K562 (cell line): ENCODE results near the gene ERP29.

ENCODE experiments used
- EZH2 ChIP-seq: IDR thresholded peaks from 2 replicates; pipeline ENCODE4 v1.6.1; 2012; ENCODE audit warnings: low read depth, mild to moderate bottlenecking, inconsistent platforms, low read length, borderline replicate concordance
- IRF2 ChIP-seq: sonication (generic); formaldehyde crosslinking; IDR thresholded peaks from 2 replicates; pipeline ENCODE4 v1.8.1; 2022; ENCODE audit warnings: mild to moderate bottlenecking, missing genetic modification reagents
- PCBP2 ChIP-seq: fragments of 200-400 bp; formaldehyde crosslinking; IDR thresholded peaks from 2 replicates; pipeline ENCODE4 v1.6.1; 2018; ENCODE audit warnings: low read length, low read depth, mild to moderate bottlenecking, moderate library complexity; ENCODE audit not compliant: poor library complexity, severe bottlenecking
- RFX5 ChIP-seq: IDR thresholded peaks from 2 replicates; pipeline ENCODE4 v1.6.1; 2011; ENCODE audit warnings: low read depth, mild to moderate bottlenecking, improper control_type of control experiment, low read length
- TF ChIP-seq, protein P1 (sequence below): sonication (generic); formaldehyde crosslinking; IDR thresholded peaks from 2 replicates; pipeline ENCODE4 v1.9.0; 2022; ENCODE audit warnings: mild to moderate bottlenecking, missing genetic modification reagents

DNA sequence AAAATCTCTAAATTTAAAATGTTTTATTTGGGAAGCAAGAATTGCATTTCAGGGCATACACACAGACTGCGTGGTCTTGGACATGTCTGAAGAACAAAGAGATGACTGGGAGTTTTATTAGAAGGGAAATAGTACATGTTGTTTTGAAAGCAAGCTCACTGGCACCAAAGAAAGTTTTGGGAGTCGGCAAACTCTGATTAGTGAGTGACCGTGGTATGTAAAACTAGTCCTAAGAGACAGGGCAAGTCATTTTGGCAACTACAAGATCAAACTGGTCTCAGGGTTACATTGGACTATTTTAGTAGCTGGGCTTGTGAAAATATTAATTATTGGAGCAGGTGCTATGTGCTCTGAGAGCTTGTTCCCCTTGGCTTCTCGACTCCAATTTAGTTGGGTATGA, 15.2 kb upstream of the ERP29 start:
- no peak for TF ChIP-seq EZH2
- TF ChIP-seq, protein P1, sequence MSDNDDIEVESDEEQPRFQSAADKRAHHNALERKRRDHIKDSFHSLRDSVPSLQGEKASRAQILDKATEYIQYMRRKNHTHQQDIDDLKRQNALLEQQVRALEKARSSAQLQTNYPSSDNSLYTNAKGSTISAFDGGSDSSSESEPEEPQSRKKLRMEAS (CRISPR knock-in tag): no peak
- TF ChIP-seq PCBP2: no peak
- no peak for TF ChIP-seq IRF2
- TF ChIP-seq RFX5: no peak
